Measurements from ENCODE around the gene MAFF. TPM values are rescaled to one million over a fixed set of nuclear protein-coding genes. Genes with fewer than 3 reads are reported as not detected.

Gene MAFF
- total RNA-seq, 3 donors from 2014 or later (not counting 1 experiment from before 2014, with no cell fraction given) = 168 to 215 (median 187) TPM

GRCh38 chr22:38213319-38213989 lies 11.7 kb downstream of the MAFF start:
- Mint-ChIP-seq H3K27me3 (ENCODE audit: low read depth in 2 of 2) (no peaks in the 10 kb centered on the region), H3K4me3 (peak overlapping the region; percentile 63), H3K4me1 (peaks cover 23 to 52% of the 10 kb centered on the region in 2 donors), H3K36me3 (no peaks in the 10 kb centered on the region), H3K27ac (peak overlapping the region; percentile 47 to 89), H3K9me3 (no peaks in the 10 kb centered on the region)
- Histone ChIP-seq H3K27me3 (ENCODE audit: control insufficient read depth, insufficient read depth, low read length) (no peaks in the 10 kb centered on the region), H3K27ac (ENCODE audit: low read length) (no peak overlapping the region), H3K9me3 (ENCODE audit: control insufficient read depth, insufficient read depth, low read length) (no peaks in the 10 kb centered on the region), H3K4me1 (ENCODE audit: control insufficient read depth, insufficient read depth, low read length) (peaks cover 28% of the 10 kb centered on the region), H3K4me3 (ENCODE audit: low read length) (no peak overlapping the region), H3K36me3 (ENCODE audit: control insufficient read depth, insufficient read depth, low read length) (peaks cover 13% of the 10 kb centered on the region)
- intact Hi-C loops (cut with micrococcal nuclease) = no loop called here
- TF ChIP-seq CTCF (IDR thresholded peaks at IDR 0.05) = no peak
- no peak for DNase-seq
- no peak for ATAC-seq
- 85% methylated on average over 6 of the region's 6 CpGs for WGBS (ENCODE audit: insufficient coverage)

DNA sequence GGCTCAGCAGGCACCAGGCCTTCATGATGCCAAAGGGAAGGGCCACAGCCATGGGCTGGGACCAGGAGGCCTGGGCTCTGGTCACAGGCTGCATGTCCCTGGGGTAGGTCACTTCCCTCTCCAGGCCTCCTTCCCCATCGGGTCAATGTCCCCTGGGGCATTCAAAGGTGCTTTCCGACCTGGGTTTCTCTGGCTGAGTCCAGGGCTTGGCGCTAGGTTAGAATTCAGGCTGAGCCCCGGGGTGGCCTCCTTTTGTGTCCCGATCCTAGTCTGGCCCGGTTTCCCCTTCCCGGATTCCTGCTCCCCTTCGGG lies 12.2 kb downstream of the MAFF start:
- no peak for ATAC-seq
- Mint-ChIP-seq H3K27ac (peak overlapping the region; percentile 47 to 89), H3K4me1 (peaks cover 26 to 52% of the 10 kb centered on the region in 2 donors), H3K36me3 (no peaks in the 10 kb centered on the region), H3K27me3 (ENCODE audit: low read depth in 2 of 2) (no peaks in the 10 kb centered on the region), H3K9me3 (no peaks in the 10 kb centered on the region), H3K4me3 (no peak overlapping the region)
- H3K4me1 ChIP-seq (ENCODE audit: control insufficient read depth, insufficient read depth, low read length) = peaks cover 30% of the 10 kb centered on the region
- intact Hi-C loops (cut with micrococcal nuclease) = no loop called here
- no peak for TF ChIP-seq CTCF (IDR thresholded peaks at IDR 0.05)
- no peak overlapping the region for H3K27ac ChIP-seq (ENCODE audit: low read length)
- H3K27me3 ChIP-seq (ENCODE audit: control insufficient read depth, insufficient read depth, low read length) = no peaks in the 10 kb centered on the region
- DNase-seq = no peak
- peaks cover 11% of the 10 kb centered on the region for H3K36me3 ChIP-seq (ENCODE audit: control insufficient read depth, insufficient read depth, low read length)
- H3K9me3 ChIP-seq (ENCODE audit: control insufficient read depth, insufficient read depth, low read length) = no peaks in the 10 kb centered on the region
- H3K4me3 ChIP-seq (ENCODE audit: low read length) = peak overlapping the region; percentile 19
- 55% methylated on average over 8 of the region's 8 CpGs for WGBS (ENCODE audit: insufficient coverage)

DNA sequence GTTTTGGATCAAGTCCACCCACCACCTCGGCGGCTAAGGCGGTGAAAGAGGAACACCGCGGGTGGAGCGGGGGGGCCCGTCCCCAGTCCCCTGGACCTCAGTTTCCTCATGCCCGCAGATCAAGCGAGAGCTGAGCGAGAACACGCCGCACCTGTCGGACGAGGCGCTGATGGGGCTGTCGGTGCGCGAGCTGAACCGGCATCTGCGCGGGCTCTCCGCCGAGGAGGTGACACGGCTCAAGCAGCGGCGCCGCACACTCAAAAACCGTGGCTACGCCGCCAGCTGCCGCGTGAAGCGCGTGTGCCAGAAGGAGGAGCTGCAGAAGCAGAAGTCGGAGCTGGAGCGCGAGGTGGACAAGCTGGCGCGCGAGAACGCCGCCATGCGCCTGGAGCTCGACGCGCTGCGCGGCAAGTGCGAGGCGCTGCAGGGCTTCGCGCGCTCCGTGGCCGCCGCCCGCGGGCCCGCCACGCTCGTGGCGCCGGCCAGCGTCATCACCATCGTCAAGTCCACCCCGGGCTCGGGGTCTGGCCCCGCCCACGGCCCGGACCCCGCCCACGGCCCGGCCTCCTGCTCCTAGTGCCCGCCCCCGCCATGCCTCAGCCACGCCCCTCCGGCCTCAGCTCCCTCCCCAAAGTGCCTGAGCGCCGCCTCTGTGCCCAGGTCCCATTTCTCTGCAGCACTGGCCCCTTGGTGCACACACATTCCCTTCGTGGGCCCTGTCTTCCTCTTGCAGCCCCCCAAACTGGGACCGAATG lies 12.7 kb downstream of the MAFF start:
- no peaks in the 10 kb centered on the region for H3K36me3 Mint-ChIP-seq
- H3K4me3 Mint-ChIP-seq = peak overlapping the region; percentile 65
- H3K4me1 ChIP-seq (ENCODE audit: control insufficient read depth, insufficient read depth, low read length) = peaks cover 34% of the 10 kb centered on the region
- 45% methylated on average over 81 of the region's 81 CpGs for WGBS (ENCODE audit: insufficient coverage)
- intact Hi-C loops (cut with micrococcal nuclease) = no loop called here
- H3K9me3 Mint-ChIP-seq = no peaks in the 10 kb centered on the region
- H3K27ac ChIP-seq (ENCODE audit: low read length) = no peak overlapping the region
- peak overlapping the region; percentile 61 to 89 for H3K27ac Mint-ChIP-seq
- no peaks in the 10 kb centered on the region for H3K27me3 Mint-ChIP-seq (ENCODE audit: low read depth in 2 of 2)
- peaks cover 11% of the 10 kb centered on the region for H3K36me3 ChIP-seq (ENCODE audit: control insufficient read depth, insufficient read depth, low read length)
- no peaks in the 10 kb centered on the region for H3K9me3 ChIP-seq (ENCODE audit: control insufficient read depth, insufficient read depth, low read length)
- peak overlapping the region; percentile 19 for H3K4me3 ChIP-seq (ENCODE audit: low read length)
- no peaks in the 10 kb centered on the region for H3K27me3 ChIP-seq (ENCODE audit: control insufficient read depth, insufficient read depth, low read length)
- TF ChIP-seq CTCF (IDR thresholded peaks at IDR 0.05) = no peak
- DNase-seq = peak; percentile 53 to 84
- peak; percentile 63 to 84 (median 80) for ATAC-seq
- H3K4me1 Mint-ChIP-seq = peaks cover 31 to 57% of the 10 kb centered on the region in 2 donors

Data from natural killer cell (primary cell).